ENCODE measurements around the gene AREL1.

AREL1 gene

GRCh38 chr14:74660863-74661262 lies 52.0 kb downstream of the AREL1 start:
- DNase-seq (ENCODE audit: low read depth in 2 of 2) = no peak

- no peak for DNase-seq (ENCODE audit: low read depth in 2 of 2)
These were observed 52.7 kb downstream of the AREL1 start for GRCh38 chr14:74660167-74660566.

GRCh38 chr14:74658535-74659131 lies 54.2 kb downstream of the AREL1 start:
- no peak for DNase-seq (ENCODE audit: low read depth in 2 of 2)

GRCh38 chr14:74656964-74657363 lies 55.9 kb downstream of the AREL1 start:
- no peak for DNase-seq (ENCODE audit: low read depth in 2 of 2)

GRCh38 chr14:74655599-74656395 lies 57.1 kb downstream of the AREL1 start:
- no peak for DNase-seq (ENCODE audit: low read depth in 2 of 2)

- no peak for DNase-seq (ENCODE audit: low read depth in 2 of 2)
These were observed 57.9 kb downstream of the AREL1 start for GRCh38 chr14:74654931-74655330.

- no peak for DNase-seq (ENCODE audit: low read depth in 2 of 2)
These were observed 59.3 kb downstream of the AREL1 start for GRCh38 chr14:74653386-74654138.

- no peak for DNase-seq (ENCODE audit: low read depth in 2 of 2)
These were observed 60.3 kb downstream of the AREL1 start for GRCh38 chr14:74652541-74652940.

- no peak for DNase-seq (ENCODE audit: low read depth in 2 of 2)
These were observed 61.8 kb downstream of the AREL1 start for GRCh38 chr14:74650927-74651686.

- no peak for DNase-seq (ENCODE audit: low read depth in 2 of 2)
These were observed 63.2 kb downstream of the AREL1 start for GRCh38 chr14:74649673-74650072.

GRCh38 chr14:74649167-74649566 lies 63.7 kb downstream of the AREL1 start:
- DNase-seq (ENCODE audit: low read depth in 2 of 2) = no peak

GRCh38 chr14:74648601-74649000 lies 64.3 kb downstream of the AREL1 start:
- DNase-seq (ENCODE audit: low read depth in 2 of 2) = no peak

- DNase-seq (ENCODE audit: low read depth in 2 of 2) = no peak
These were observed 65.0 kb downstream of the AREL1 start for GRCh38 chr14:74647678-74648461.

- DNase-seq (ENCODE audit: low read depth in 2 of 2) = no peak
These were observed 65.7 kb downstream of the AREL1 start for GRCh38 chr14:74647061-74647677.

GRCh38 chr14:74645756-74646470 lies 67.0 kb downstream of the AREL1 start:
- no peak for DNase-seq (ENCODE audit: low read depth in 2 of 2)

- no peak for DNase-seq (ENCODE audit: low read depth in 2 of 2)
These were observed 67.6 kb downstream of the AREL1 start for GRCh38 chr14:74645244-74645643.

GRCh38 chr14:74641601-74642391 lies 71.1 kb downstream of the AREL1 start:
- DNase-seq (ENCODE audit: low read depth in 2 of 2) = no peak

- DNase-seq (ENCODE audit: low read depth in 2 of 2) = no peak
These were observed 73.9 kb downstream of the AREL1 start for GRCh38 chr14:74638966-74639365.

GRCh38 chr14:74638066-74638465 lies 74.8 kb downstream of the AREL1 start:
- DNase-seq (ENCODE audit: low read depth in 2 of 2) = no peak
